Measurements from ENCODE around the gene RGS7. TPM values are rescaled to one million over a fixed set of nuclear protein-coding genes. Genes with fewer than 3 reads are reported as not detected.
"Not testable (repeated sequence)": the region's sequence is repeated elsewhere in the genome, so short reads cannot be mapped to it uniquely, and the experiment has no call there.

The RGS7 gene
- total RNA-seq, 2 donors from 2014 or later, result 0.26 to 0.99 TPM

DNA sequence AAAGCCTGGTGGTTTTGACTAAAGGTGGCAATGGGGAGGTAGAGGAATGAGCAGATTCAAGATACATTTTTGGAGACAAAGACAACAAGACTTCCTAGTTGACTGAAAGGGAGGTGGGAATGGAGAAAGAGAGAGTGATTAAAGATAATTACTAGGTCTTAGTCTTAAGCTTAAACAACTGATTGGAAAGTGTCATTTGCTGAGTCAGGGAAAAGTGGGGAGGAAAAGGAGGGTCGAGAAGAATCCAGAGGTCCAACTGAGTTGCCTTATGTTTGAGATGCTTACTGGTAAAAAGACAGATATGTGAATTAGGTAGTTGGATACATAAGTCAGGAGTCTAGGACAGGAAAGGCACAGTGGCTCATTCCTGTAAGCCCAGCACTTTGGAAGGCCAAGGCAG lies 179.3 kb downstream of the RGS7 start:
- H3K36me3 ChIP-seq (replicated peaks in 1 of 2; ENCODE audit: insufficient read depth in 1 of 2, low read depth in 2 of 2), result no peaks in the 10 kb centered on the region
- intact Hi-C loops (cut with DNase I), result no loop called here
- no peak for ATAC-seq

GRCh38 chr1:241172486-241172885 lies 184.5 kb downstream of the RGS7 start:
- Histone ChIP-seq H3K4me3 (no peak overlapping the region), H3K4me1 (no peaks in the 10 kb centered on the region), H3K9me3 (no peaks in the 10 kb centered on the region), H3K27me3 (no peaks in the 10 kb centered on the region), H3K36me3 (replicated peaks in 1 of 2; ENCODE audit: insufficient read depth in 1 of 2, low read depth in 2 of 2) (no peaks in the 10 kb centered on the region), H3K27ac (no peak overlapping the region)
- DNase-seq (no peak), ATAC-seq (no peak)
- intact Hi-C loops (cut with DNase I), result no loop called here
- TF ChIP-seq, protein P1, sequence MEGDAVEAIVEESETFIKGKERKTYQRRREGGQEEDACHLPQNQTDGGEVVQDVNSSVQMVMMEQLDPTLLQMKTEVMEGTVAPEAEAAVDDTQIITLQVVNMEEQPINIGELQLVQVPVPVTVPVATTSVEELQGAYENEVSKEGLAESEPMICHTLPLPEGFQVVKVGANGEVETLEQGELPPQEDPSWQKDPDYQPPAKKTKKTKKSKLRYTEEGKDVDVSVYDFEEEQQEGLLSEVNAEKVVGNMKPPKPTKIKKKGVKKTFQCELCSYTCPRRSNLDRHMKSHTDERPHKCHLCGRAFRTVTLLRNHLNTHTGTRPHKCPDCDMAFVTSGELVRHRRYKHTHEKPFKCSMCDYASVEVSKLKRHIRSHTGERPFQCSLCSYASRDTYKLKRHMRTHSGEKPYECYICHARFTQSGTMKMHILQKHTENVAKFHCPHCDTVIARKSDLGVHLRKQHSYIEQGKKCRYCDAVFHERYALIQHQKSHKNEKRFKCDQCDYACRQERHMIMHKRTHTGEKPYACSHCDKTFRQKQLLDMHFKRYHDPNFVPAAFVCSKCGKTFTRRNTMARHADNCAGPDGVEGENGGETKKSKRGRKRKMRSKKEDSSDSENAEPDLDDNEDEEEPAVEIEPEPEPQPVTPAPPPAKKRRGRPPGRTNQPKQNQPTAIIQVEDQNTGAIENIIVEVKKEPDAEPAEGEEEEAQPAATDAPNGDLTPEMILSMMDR (IDR thresholded peaks at IDR 0.05), result no peak
- no peak for TF ChIP-seq POLR2A (IDR thresholded peaks at IDR 0.05)

More for the DNA sequence above, 179.3 kb downstream of the RGS7 start:
- H3K27me3 ChIP-seq, result no peaks in the 10 kb centered on the region
- no peaks in the 10 kb centered on the region for H3K9me3 ChIP-seq
- 54 to 55% methylated on average over 1 of the region's 1 CpG for WGBS, 2 donors
- H3K4me3 ChIP-seq, result no peak overlapping the region
- no peak overlapping the region for H3K27ac ChIP-seq
- TF ChIP-seq, protein P1 (IDR thresholded peaks at IDR 0.05), result no peak
- no peak for TF ChIP-seq POLR2A (IDR thresholded peaks at IDR 0.05)
- DNase-seq, result no peak
- no peaks in the 10 kb centered on the region for H3K4me1 ChIP-seq

- no peaks in the 10 kb centered on the region for H3K36me3 ChIP-seq (replicated peaks in 1 of 2; ENCODE audit: insufficient read depth in 1 of 2, low read depth in 2 of 2)
- TF ChIP-seq, protein P1 (IDR thresholded peaks at IDR 0.05), result no peak
- TF ChIP-seq POLR2A (IDR thresholded peaks at IDR 0.05), result no peak
- H3K27ac ChIP-seq, result no peak overlapping the region
- 33 to 38% methylated on average over 3 of the region's 3 CpGs for WGBS, 2 donors
- H3K9me3 ChIP-seq, result no peaks in the 10 kb centered on the region
- DNase-seq, result no peak
- no peaks in the 10 kb centered on the region for H3K4me1 ChIP-seq
- no peaks in the 10 kb centered on the region for H3K27me3 ChIP-seq
- H3K4me3 ChIP-seq, result no peak overlapping the region
- intact Hi-C loops (cut with DNase I), result no loop called here
- no peak for ATAC-seq
Observed at GRCh38 chr1:241171991-241172390, 185.0 kb downstream of the RGS7 start.

DNA sequence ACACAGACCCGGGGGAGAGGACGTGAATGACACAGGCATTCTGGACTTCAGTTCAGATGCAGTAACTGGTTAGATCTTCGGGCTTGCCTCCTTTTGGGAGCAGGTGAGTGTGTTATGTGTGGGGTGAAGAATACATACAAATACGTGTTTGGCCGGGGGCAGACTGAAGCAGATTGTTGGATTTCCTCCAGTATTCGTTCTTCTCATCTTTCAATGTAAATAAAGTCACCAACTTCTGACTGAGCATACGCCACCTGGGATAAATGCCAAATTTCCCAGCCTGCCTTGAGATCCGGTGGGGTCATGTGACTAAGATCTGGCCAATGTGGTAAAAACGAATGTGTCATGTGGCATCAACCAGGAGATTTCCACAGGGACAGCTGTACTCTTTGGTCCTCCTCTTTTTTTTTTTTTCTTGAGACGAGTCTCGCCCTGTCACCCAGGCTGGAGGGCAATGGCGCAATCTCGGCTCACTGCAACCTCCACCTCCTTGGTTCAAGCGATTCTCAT lies 189.8 kb downstream of the RGS7 start:
- no peak for TF ChIP-seq POLR2A (IDR thresholded peaks at IDR 0.05)
- TF ChIP-seq, protein P1 (IDR thresholded peaks at IDR 0.05), result no peak
- ATAC-seq, result no peak
- no peaks in the 10 kb centered on the region for H3K36me3 ChIP-seq (replicated peaks in 1 of 2; ENCODE audit: insufficient read depth in 1 of 2, low read depth in 2 of 2)
- H3K27me3 ChIP-seq, result no peaks in the 10 kb centered on the region
- WGBS, 2 donors, result 68 to 74% methylated on average over 14 of the region's 14 CpGs
- intact Hi-C loops (cut with DNase I), result no loop called here
- DNase-seq, result no peak
- no peaks in the 10 kb centered on the region for H3K4me1 ChIP-seq
- no peaks in the 10 kb centered on the region for H3K9me3 ChIP-seq
- H3K27ac ChIP-seq, result no peak overlapping the region
- no peak overlapping the region for H3K4me3 ChIP-seq

GRCh38 chr1:241166625-241167024 lies 190.4 kb downstream of the RGS7 start:
- DNase-seq, result no peak
- intact Hi-C loops (cut with DNase I), result no loop called here
- Histone ChIP-seq H3K4me1 (no peaks in the 10 kb centered on the region), H3K27ac (no peak overlapping the region), H3K9me3 (no peaks in the 10 kb centered on the region), H3K36me3 (replicated peaks in 1 of 2; ENCODE audit: insufficient read depth in 1 of 2, low read depth in 2 of 2) (no peaks in the 10 kb centered on the region), H3K27me3 (no peaks in the 10 kb centered on the region), H3K4me3 (no peak overlapping the region)
- TF ChIP-seq POLR2A (IDR thresholded peaks at IDR 0.05), result no peak
- TF ChIP-seq, protein P1 (IDR thresholded peaks at IDR 0.05), result no peak
- 76 to 86% methylated on average over 1 of the region's 1 CpG for WGBS, 2 donors
- no peak for ATAC-seq

DNA sequence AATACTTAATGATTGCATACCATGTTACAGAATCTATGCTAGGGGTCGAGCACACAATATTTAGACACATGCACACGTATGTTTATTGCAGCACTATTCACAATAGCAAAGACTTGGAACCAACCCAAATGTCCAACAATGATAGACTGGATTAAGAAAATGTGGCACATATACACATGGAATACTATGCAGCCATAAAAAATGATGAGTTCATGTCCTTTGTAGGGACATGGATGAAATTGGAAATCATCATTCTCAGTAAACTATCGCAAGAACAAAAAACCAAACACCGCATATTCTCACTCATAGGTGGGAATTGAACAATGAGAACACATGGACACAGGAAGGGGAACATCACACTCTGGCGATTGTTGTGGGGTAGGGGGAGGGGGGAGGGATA lies 191.7 kb downstream of the RGS7 start:
- DNase-seq, H3K27ac ChIP-seq: not testable (repeated sequence)
- WGBS, 2 donors, result 83 to 93% methylated on average over 2 to 5 of the region's 5 CpGs

More for the DNA sequence above, 191.7 kb downstream of the RGS7 start:
- ATAC-seq; intact Hi-C loops (cut with DNase I); H3K4me1 ChIP-seq; H3K9me3 ChIP-seq; H3K36me3 ChIP-seq (replicated peaks in 1 of 2; ENCODE audit: insufficient read depth in 1 of 2, low read depth in 2 of 2); H3K4me3 ChIP-seq; H3K27me3 ChIP-seq: not testable (repeated sequence)

Data from body of pancreas (tissue), 4 donors.